A549 (cell line): ENCODE measurements around the gene UHRF1. TPM values are rescaled to one million over a fixed set of nuclear protein-coding genes. Genes with fewer than 3 reads are reported as not detected.

Experiments
- ATAC-seq, 2 experiments: fragments of 200-7000 bp in 1 of 2; fragments of >200 bp in 1 of 2; cut with Nextera tagmentation in 1 of 2; cut with Tn5 transposase in 1 of 2; 3 replicates each; pipeline versions ENCODE4 v1.8.0 to v1.9.1; 2018 to 2020; ENCODE audit warnings: mild to moderate bottlenecking in 1 of 2, moderate library complexity in 1 of 2
- CTCF ChIA-PET: fragments of 300-600 bp; sonication (Branson Sonifier 250); formaldehyde crosslinking; extraction: SDS; loops from one replicate; lab custom pipeline; 2021; ENCODE audit warnings: antibody characterized with exemption, inconsistent platforms; lab: Yijun Ruan, JAX
- POLR2A ChIA-PET: fragments of 350-600 bp; formaldehyde crosslinking; extraction: SDS; loops from one replicate; lab custom pipeline; 2021; ENCODE audit warnings: antibody characterized with exemption, inconsistent platforms; lab: Yijun Ruan, JAX
- DNase-seq, 2 experiments: peaks; one replicate each; pipeline versions ENCODE4 v3.0.0 to v3.0.0-alpha.2; 2011 to 2016; ENCODE audit warnings: low read depth in 1 of 2, low spot score in 1 of 2
- FAIRE-seq: peaks from 2 replicates; lab custom pipeline; 2011; peaks lifted over from hg19 to GRCh38; lab: Jason Lieb, UNC
- H3K27ac ChIP-seq, 2 experiments: fragments of >200 bp; sonication (Bioruptor Twin); formaldehyde crosslinking; 3 replicates each; pipeline ENCODE4 v1.5.1; 2016 to 2017
- H3K4me1 ChIP-seq: fragments of >200 bp; sonication (Bioruptor Twin); formaldehyde crosslinking; 3 replicates; pipeline ENCODE4 v1.6.1; 2016
- H3K4me2 ChIP-seq: fragments of >200 bp; sonication (Bioruptor Twin); formaldehyde crosslinking; 3 replicates; pipeline ENCODE4 v1.6.1; 2016
- H3K4me3 ChIP-seq: fragments of >200 bp; sonication (Bioruptor Twin); formaldehyde crosslinking; 3 replicates; pipeline ENCODE4 v1.5.1; 2016
- H3K9me3 ChIP-seq: fragments of >200 bp; sonication (Bioruptor Twin); formaldehyde crosslinking; 3 replicates; pipeline ENCODE4 v1.6.1; 2016
- CBX2 ChIP-seq: fragments of 200-600 bp; sonication (generic); IDR thresholded peaks from 2 replicates; pipeline ENCODE4 v1.6.1; 2016; ENCODE audit warnings: low read depth, mild to moderate bottlenecking, borderline replicate concordance
- EHMT2 ChIP-seq: fragments of 200-600 bp; sonication (generic); IDR thresholded peaks from 2 replicates; pipeline ENCODE4 v1.6.1; 2016; ENCODE audit warnings: antibody characterized with exemption, low read depth, mild to moderate bottlenecking, moderate library complexity
- EP300 ChIP-seq, 2 experiments: fragments of >200 bp; sonication (Bioruptor Twin); formaldehyde crosslinking; IDR thresholded peaks; 2 replicates in 1 of 2; 3 replicates in 1 of 2; pipeline ENCODE4 v1.6.1; 2016 to 2017
- FOSB ChIP-seq: fragments of 250-450 bp; sonication (Bioruptor Pico); IDR thresholded peaks from 2 replicates; pipeline ENCODE4 v1.5.0; 2020; ENCODE audit warnings: mild to moderate bottlenecking, moderate library complexity
- GATA3 ChIP-seq: IDR thresholded peaks from 2 replicates; pipeline ENCODE4 v1.6.1; 2012; ENCODE audit warnings: borderline replicate concordance
- HDAC2 ChIP-seq: fragments of 200-600 bp; sonication (generic); IDR thresholded peaks from 2 replicates; pipeline ENCODE4 v1.6.1; 2016
- HEYL ChIP-seq: fragments of 250-450 bp; sonication (Bioruptor Pico); IDR thresholded peaks from 2 replicates; pipeline ENCODE4 v1.8.0; 2021; ENCODE audit warnings: mild to moderate bottlenecking, moderate library complexity
- HOXA7 ChIP-seq: fragments of 250-450 bp; sonication (Bioruptor Pico); IDR thresholded peaks from 2 replicates; pipeline ENCODE4 v1.5.0; 2020; ENCODE audit warnings: mild to moderate bottlenecking, moderate library complexity
- HOXB5 ChIP-seq: fragments of 250-450 bp; sonication (Bioruptor Pico); IDR thresholded peaks from 2 replicates; pipeline ENCODE4 v1.5.0; 2020; ENCODE audit warnings: mild to moderate bottlenecking, moderate library complexity
- JUN ChIP-seq, 2 experiments: fragments of >200 bp; sonication (Bioruptor Twin); formaldehyde crosslinking; IDR thresholded peaks; 2 replicates in 1 of 2; 3 replicates in 1 of 2; pipeline ENCODE4 v1.6.1; 2016 to 2017
- JUNB ChIP-seq: fragments of >200 bp; sonication (Bioruptor Twin); formaldehyde crosslinking; IDR thresholded peaks from 2 replicates; pipeline ENCODE4 v1.6.1; 2016
- KDM1A ChIP-seq: fragments of 200-600 bp; sonication (generic); IDR thresholded peaks from 2 replicates; pipeline ENCODE4 v1.6.1; 2016; ENCODE audit warnings: low read depth, mild to moderate bottlenecking
- KDM5A ChIP-seq: fragments of 200-600 bp; sonication (generic); IDR thresholded peaks from 2 replicates; pipeline ENCODE4 v1.6.1; 2016; ENCODE audit warnings: antibody characterized with exemption, mild to moderate bottlenecking
- MYC ChIP-seq: IDR thresholded peaks from 2 replicates; pipeline ENCODE4 v1.6.1; 2012; ENCODE audit warnings: mild to moderate bottlenecking, inconsistent platforms, low read length, improper control_type of control experiment, borderline replicate concordance
- NFE2L2 ChIP-seq: fragments of 150-350 bp; conservative IDR thresholded peaks from 2 replicates; pipeline ENCODE4 v1.6.1; 2014; ENCODE audit warnings: low read length
- NPAS2 ChIP-seq: fragments of 250-450 bp; sonication (Bioruptor Pico); IDR thresholded peaks from 2 replicates; pipeline ENCODE4 v1.8.0; 2022; ENCODE audit warnings: mild to moderate bottlenecking, moderate library complexity, borderline replicate concordance
- PHF8 ChIP-seq: fragments of 200-600 bp; sonication (generic); IDR thresholded peaks from 2 replicates; pipeline ENCODE4 v1.6.1; 2016; ENCODE audit warnings: low read depth, mild to moderate bottlenecking, antibody characterized with exemption, moderate library complexity, borderline replicate concordance
- POLR2A ChIP-seq: IDR thresholded peaks from 2 replicates; pipeline ENCODE4 v1.6.1; 2012; ENCODE audit warnings: mild to moderate bottlenecking, low read length
- RAD21 ChIP-seq, 2 experiments: fragments of >200 bp in 1 of 2; sonication (Bioruptor Twin) in 1 of 2; formaldehyde crosslinking in 1 of 2; IDR thresholded peaks in 1 of 2; conservative IDR thresholded peaks in 1 of 2; 2 replicates in 1 of 2; 3 replicates in 1 of 2; pipeline ENCODE4 v1.6.1; 2012 to 2018; ENCODE audit warnings: inconsistent platforms in 1 of 2
- RARB ChIP-seq: fragments of 250-450 bp; sonication (Bioruptor Pico); IDR thresholded peaks from 2 replicates; pipeline ENCODE4 v1.8.0; 2021; ENCODE audit warnings: mild to moderate bottlenecking, moderate library complexity
- RCOR1 ChIP-seq: fragments of 150-350 bp; IDR thresholded peaks from 2 replicates; pipeline ENCODE4 v1.6.1; 2014; ENCODE audit warnings: antibody characterized with exemption, low read length, low read depth
- SREBF2 ChIP-seq: fragments of 450-650 bp; IDR thresholded peaks from 2 replicates; pipeline ENCODE4 v1.6.1; 2014; ENCODE audit warnings: mild to moderate bottlenecking, moderate library complexity
- TFCP2L1 ChIP-seq: fragments of 250-450 bp; sonication (Bioruptor Pico); IDR thresholded peaks from 2 replicates; pipeline ENCODE4 v1.5.0; 2021; ENCODE audit warnings: mild to moderate bottlenecking
- ZFP36 ChIP-seq: fragments of 450-650 bp; IDR thresholded peaks from 2 replicates; pipeline ENCODE4 v1.6.1; 2014; ENCODE audit warnings: borderline replicate concordance; ENCODE audit not compliant: partially characterized antibody
- WGBS: methylation state at CpG from one replicate; pipeline ENCODE4 v1.1.6; 2017; ENCODE audit errors: missing lambda C conversion rate; 5-methylcytosine and 5-hydroxymethylcytosine counted together
- polyA plus RNA-seq, 4 experiments: library from polyadenylated mRNA; depleted of rRNA in 3 of 4; stranded (reverse); fragments of >200 nt; fragmentation: RNase III in 1 of 4; extraction: RNeasy Plus Mini Kit Qiagen cat#74134 plus additional on column Dnase treatment in 1 of 4; gene quantifications; 2 replicates in 3 of 4; 3 replicates in 1 of 4; pipeline ENCODE4 v1.2.3, GENCODE V29; 2011 to 2017
- TF ChIP-seq, protein P1 (sequence below): fragments of >200 bp; sonication (Bioruptor Twin); formaldehyde crosslinking; IDR thresholded peaks from 3 replicates; pipeline ENCODE4 v1.5.1; 2016
- TF ChIP-seq, protein P2 (sequence below): fragments of 150-350 bp; IDR thresholded peaks from 2 replicates; pipeline ENCODE4 v1.6.1; 2014; ENCODE audit warnings: low read depth, mild to moderate bottlenecking, low read length
- TF ChIP-seq, protein P3 (sequence below): fragments of 250-450 bp; sonication (Bioruptor Pico); IDR thresholded peaks from 2 replicates; pipeline ENCODE4 v1.5.0; 2020; ENCODE audit warnings: low read depth, mild to moderate bottlenecking, moderate library complexity
- TF ChIP-seq, protein P4 (sequence below): fragments of >200 bp; sonication (Bioruptor Twin); formaldehyde crosslinking; IDR thresholded peaks from 2 replicates; pipeline ENCODE4 v1.6.1; 2016
- TF ChIP-seq, protein P5 (sequence below): IDR thresholded peaks from 2 replicates; pipeline ENCODE4 v1.6.1; 2012; ENCODE audit warnings: low read depth, borderline replicate concordance

The UHRF1 gene
- polyA plus RNA-seq, 2 of the 4 experiments (the other 2 are of a cell fraction), result 7.2 to 52.3 TPM

DNA sequence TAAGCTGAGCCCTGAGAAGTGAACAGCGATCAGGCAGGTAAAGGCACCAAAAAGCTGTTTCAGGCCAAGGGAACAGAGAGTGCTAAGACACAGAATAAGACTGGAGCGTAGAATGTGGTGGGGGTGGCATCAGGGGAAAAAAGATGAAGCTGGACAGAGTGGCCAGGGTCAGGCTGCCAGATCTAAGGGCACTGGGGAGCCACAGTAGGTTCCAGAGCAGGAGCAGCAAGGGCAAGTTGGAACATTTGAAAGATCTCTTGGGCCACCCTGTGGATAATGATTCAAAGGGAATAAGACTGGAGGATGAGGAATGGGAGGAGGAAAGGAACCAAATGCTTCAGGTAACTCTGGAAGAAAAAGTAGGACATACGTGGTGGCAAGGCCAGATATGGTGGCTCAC, 35.4 kb upstream of the UHRF1 start:
- no peak for DNase-seq
- POLR2A ChIA-PET, result no interaction called here
- no peak overlapping the region for H3K4me2 ChIP-seq
- FAIRE-seq, result no peak
- CTCF ChIA-PET, result interaction anchor here (1.2 to 10.5 kb wide), 5 partner anchors 24 to 158 kb away, joined by 4 to 170 read pairs (median 40); partner anchors contain the start of genes ARRDC5 and UHRF1
- TF ChIP-seq GATA3 (no peak), ZFP36 (peak; percentile 87)
- H3K4me1 ChIP-seq, result peaks cover 22% of the 10 kb centered on the region
- H3K9me3 ChIP-seq, result no peaks in the 10 kb centered on the region
- ATAC-seq, result no peak
- no peak overlapping the region for H3K27ac ChIP-seq
- H3K4me3 ChIP-seq, result no peak overlapping the region
- 90% methylated on average over 3 of the region's 3 CpGs for WGBS

DNA sequence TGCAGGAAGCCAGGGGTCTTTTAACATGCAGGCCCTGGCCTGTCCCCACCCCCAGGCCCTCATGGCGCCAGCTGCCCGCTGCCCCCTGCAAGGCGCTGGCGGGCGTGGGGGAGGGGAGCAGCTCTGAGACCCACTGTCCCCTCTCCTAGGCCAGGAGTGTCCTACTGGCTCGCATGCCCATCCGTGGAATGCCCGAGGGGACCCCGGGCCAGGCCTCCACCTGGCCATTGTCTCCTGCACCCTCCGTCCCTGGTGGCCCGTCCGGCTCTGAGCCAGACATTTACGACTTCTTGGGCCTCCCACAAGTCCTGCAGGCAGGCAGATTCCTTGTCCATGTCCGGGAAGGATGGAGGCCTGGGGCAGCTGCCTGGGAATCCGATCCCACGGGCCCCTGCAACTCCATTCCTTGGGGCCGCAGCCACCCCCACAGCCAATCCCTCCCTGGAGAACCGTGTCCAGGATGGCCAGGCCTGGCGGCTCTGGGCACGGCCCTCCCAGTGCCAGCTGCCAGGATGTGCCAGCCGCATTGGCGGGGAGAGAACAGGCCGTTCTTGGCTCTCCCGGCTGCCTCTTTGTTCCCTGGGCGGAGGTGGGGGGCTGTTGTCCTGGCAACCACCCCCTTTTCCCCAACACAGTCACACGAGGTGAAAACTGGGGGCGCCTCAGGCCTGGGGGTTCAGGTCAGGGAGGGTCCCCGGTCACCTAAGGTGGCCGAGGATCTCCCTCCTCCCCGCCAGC, 31.4 kb upstream of the UHRF1 start:
- no peak overlapping the region for H3K4me2 ChIP-seq
- no peak; a peak in 1 of 6 replicates for ATAC-seq
- 0 out of 6 replicates have a peak overlapping the region, but pooled peaks of 1 of the 2 experiments have one; percentile 13 for H3K27ac ChIP-seq
- H3K4me3 ChIP-seq, result no peak overlapping the region
- no peaks in the 10 kb centered on the region for H3K9me3 ChIP-seq
- FAIRE-seq, result no peak
- no peak for DNase-seq
- TF ChIP-seq RCOR1 (no peak), RARB (no peak), TFCP2L1 (CRISPR knock-in tag) (no peak), HEYL (CRISPR knock-in tag) (no peak), POLR2A (no peak), JUNB (no peak), HDAC2 (no peak), MYC (no peak), FOSB (CRISPR knock-in tag) (no peak), KDM1A (no peak), HOXB5 (CRISPR knock-in tag) (no peak), PHF8 (no peak), NPAS2 (CRISPR knock-in tag) (no peak)
- TF ChIP-seq, protein P1, sequence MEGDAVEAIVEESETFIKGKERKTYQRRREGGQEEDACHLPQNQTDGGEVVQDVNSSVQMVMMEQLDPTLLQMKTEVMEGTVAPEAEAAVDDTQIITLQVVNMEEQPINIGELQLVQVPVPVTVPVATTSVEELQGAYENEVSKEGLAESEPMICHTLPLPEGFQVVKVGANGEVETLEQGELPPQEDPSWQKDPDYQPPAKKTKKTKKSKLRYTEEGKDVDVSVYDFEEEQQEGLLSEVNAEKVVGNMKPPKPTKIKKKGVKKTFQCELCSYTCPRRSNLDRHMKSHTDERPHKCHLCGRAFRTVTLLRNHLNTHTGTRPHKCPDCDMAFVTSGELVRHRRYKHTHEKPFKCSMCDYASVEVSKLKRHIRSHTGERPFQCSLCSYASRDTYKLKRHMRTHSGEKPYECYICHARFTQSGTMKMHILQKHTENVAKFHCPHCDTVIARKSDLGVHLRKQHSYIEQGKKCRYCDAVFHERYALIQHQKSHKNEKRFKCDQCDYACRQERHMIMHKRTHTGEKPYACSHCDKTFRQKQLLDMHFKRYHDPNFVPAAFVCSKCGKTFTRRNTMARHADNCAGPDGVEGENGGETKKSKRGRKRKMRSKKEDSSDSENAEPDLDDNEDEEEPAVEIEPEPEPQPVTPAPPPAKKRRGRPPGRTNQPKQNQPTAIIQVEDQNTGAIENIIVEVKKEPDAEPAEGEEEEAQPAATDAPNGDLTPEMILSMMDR, result no peak
- TF ChIP-seq, protein P2, sequence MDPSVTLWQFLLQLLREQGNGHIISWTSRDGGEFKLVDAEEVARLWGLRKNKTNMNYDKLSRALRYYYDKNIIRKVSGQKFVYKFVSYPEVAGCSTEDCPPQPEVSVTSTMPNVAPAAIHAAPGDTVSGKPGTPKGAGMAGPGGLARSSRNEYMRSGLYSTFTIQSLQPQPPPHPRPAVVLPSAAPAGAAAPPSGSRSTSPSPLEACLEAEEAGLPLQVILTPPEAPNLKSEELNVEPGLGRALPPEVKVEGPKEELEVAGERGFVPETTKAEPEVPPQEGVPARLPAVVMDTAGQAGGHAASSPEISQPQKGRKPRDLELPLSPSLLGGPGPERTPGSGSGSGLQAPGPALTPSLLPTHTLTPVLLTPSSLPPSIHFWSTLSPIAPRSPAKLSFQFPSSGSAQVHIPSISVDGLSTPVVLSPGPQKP, result no peak
- TF ChIP-seq, protein P3, sequence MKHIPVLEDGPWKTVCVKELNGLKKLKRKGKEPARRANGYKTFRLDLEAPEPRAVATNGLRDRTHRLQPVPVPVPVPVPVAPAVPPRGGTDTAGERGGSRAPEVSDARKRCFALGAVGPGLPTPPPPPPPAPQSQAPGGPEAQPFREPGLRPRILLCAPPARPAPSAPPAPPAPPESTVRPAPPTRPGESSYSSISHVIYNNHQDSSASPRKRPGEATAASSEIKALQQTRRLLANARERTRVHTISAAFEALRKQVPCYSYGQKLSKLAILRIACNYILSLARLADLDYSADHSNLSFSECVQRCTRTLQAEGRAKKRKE, result no peak
- TF ChIP-seq, protein P4, sequence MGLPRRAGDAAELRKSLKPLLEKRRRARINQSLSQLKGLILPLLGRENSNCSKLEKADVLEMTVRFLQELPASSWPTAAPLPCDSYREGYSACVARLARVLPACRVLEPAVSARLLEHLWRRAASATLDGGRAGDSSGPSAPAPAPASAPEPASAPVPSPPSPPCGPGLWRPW, result no peak
- TF ChIP-seq, all 56 proteins: peak for 0
- no peaks in the 10 kb centered on the region for H3K4me1 ChIP-seq
- 73% methylated on average over 11 of the region's 30 CpGs for WGBS
- ChIA-PET CTCF (interaction anchor here (0.8 to 1.8 kb wide), 2 partner anchors 14 to 34 kb away, joined by 3 to 8 read pairs; no protein-coding TSS in a partner anchor), POLR2A (no interaction called here)

DNA sequence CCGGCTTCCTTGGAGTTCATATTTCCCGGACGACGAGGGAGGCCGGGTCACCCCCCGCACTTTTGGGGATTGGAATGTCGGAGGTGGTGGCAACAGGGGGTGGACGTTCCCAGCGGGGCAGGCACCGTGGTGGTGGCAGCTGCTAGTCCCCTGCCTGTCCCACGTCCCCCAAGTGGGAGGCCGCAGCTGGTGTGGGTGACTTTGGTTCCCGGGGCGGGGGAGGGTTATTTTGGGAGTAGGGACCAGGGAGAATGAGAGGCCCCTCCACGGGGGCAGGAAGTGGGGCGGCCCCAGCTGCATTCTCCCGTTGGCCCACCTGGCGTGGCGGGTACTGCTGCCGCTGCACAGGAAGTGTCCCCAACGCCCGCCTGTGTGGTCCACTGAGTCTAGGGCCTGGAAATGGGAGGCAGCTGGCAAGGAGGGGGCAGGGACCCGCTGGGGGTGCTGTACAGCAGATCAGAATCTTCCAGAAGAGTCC, 30.8 kb upstream of the UHRF1 start:
- WGBS, result 71% methylated on average over 7 of the region's 23 CpGs
- Histone ChIP-seq H3K4me3 (no peak overlapping the region), H3K9me3 (no peaks in the 10 kb centered on the region), H3K4me2 (no peak overlapping the region), H3K4me1 (no peaks in the 10 kb centered on the region), H3K27ac (no peak overlapping the region)
- ATAC-seq (no peak), DNase-seq (no peak), FAIRE-seq (no peak)
- ChIA-PET POLR2A (no interaction called here), CTCF (interaction anchor here (0.8 to 1.8 kb wide), 3 partner anchors 13 to 155 kb away, joined by 3 to 8 read pairs (median 3); no protein-coding TSS in a partner anchor)
- TF ChIP-seq, protein P3, result no peak
- TF ChIP-seq PHF8 (no peak), EHMT2 (no peak), FOSB (CRISPR knock-in tag) (no peak), EP300 (IDR thresholded peaks at IDR 0.05) (no peak), SREBF2 (no peak), CBX2 (no peak), KDM5A (no peak), RARB (no peak), POLR2A (no peak), HOXA7 (no peak), RAD21 (conservative IDR thresholded peaks at IDR 0.05 in 1 of 2, IDR thresholded peaks at IDR 0.05 in 1 of 2) (no peak), JUN (IDR thresholded peaks at IDR 0.05) (no peak), NFE2L2 (no peak)
- TF ChIP-seq, protein P5, sequence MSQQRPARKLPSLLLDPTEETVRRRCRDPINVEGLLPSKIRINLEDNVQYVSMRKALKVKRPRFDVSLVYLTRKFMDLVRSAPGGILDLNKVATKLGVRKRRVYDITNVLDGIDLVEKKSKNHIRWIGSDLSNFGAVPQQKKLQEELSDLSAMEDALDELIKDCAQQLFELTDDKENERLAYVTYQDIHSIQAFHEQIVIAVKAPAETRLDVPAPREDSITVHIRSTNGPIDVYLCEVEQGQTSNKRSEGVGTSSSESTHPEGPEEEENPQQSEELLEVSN, result no peak
